Measurements from ENCODE around the gene UBE2A. TPM values are rescaled to one million over a fixed set of nuclear protein-coding genes. Genes with fewer than 3 reads are reported as not detected.

UBE2A gene
- total RNA-seq, 2 donors from 2014 or later: 30.2 to 31.9 TPM

GRCh38 chrX:119625843-119626242 lies 51.5 kb downstream of the UBE2A start:
- TF ChIP-seq CTCF (IDR thresholded peaks at IDR 0.05): no peak
- no peak for DNase-seq (ENCODE audit: low spot score)
- no peaks in the 10 kb centered on the region for H3K36me3 ChIP-seq

More at GRCh38 chrX:119625843-119626242, 51.5 kb downstream of the UBE2A start:
- Histone ChIP-seq H3K4me3 (no peak overlapping the region), H3K9me3 (no peaks in the 10 kb centered on the region), H3K27ac (no peak overlapping the region), H3K4me1 (no peaks in the 10 kb centered on the region), H3K27me3 (no peaks in the 10 kb centered on the region)

Other genes with a start within 250 kb of the UBE2A start
- gene SLC25A43, start 175.2 kb upstream of the UBE2A start, total RNA-seq: 1 to 10 TPM; 5.6 to 8.1 TPM
- 100 to 1,000 TPM; 134 to 174 TPM for gene SLC25A5, start 106.1 kb upstream of the UBE2A start, total RNA-seq
- 10 to 100 TPM; 17.4 to 17.8 TPM for gene STEEP1, start 9.2 kb upstream of the UBE2A start, total RNA-seq
- 1 to 10 TPM; 3.3 to 4.7 TPM for gene NKRF, start 31.9 kb downstream of the UBE2A start, total RNA-seq
- 10 to 100 TPM; 14.1 to 16.4 TPM for gene SEPTIN6, start 118.6 kb downstream of the UBE2A start, total RNA-seq
- gene SOWAHD, start 184.0 kb downstream of the UBE2A start, total RNA-seq: not detected
- gene RPL39, start 217.1 kb downstream of the UBE2A start, total RNA-seq: 1,000 to 10,000 TPM; 1,432 to 3,550 TPM